Keratinocyte (primary cell): ENCODE results near the gene AMDHD2.

Experiments
- EZH2 ChIP-seq: IDR thresholded peaks from one replicate; pipeline ENCODE4 v1.6.1; 2012; ENCODE audit warnings: inconsistent platforms, mild to moderate bottlenecking, low read length, moderate library complexity
- TF ChIP-seq, protein P1 (sequence below), 3 experiments: IDR thresholded peaks in 1 of 3; conservative IDR thresholded peaks in 1 of 3; optimal IDR thresholded peaks in 1 of 3; 2 replicates in 2 of 3; 3 replicates in 1 of 3; pipeline versions ENCODE3 to v1.5.1; 2011; ENCODE audit warnings: low read length in 3 of 3, mild to moderate bottlenecking in 3 of 3, moderate library complexity in 2 of 3, control low read depth in 1 of 3, inconsistent platforms in 1 of 3; ENCODE audit not compliant: insufficient read depth in 2 of 3; ENCODE audit errors: extremely low read depth in 1 of 3

- TF ChIP-seq, protein P1, sequence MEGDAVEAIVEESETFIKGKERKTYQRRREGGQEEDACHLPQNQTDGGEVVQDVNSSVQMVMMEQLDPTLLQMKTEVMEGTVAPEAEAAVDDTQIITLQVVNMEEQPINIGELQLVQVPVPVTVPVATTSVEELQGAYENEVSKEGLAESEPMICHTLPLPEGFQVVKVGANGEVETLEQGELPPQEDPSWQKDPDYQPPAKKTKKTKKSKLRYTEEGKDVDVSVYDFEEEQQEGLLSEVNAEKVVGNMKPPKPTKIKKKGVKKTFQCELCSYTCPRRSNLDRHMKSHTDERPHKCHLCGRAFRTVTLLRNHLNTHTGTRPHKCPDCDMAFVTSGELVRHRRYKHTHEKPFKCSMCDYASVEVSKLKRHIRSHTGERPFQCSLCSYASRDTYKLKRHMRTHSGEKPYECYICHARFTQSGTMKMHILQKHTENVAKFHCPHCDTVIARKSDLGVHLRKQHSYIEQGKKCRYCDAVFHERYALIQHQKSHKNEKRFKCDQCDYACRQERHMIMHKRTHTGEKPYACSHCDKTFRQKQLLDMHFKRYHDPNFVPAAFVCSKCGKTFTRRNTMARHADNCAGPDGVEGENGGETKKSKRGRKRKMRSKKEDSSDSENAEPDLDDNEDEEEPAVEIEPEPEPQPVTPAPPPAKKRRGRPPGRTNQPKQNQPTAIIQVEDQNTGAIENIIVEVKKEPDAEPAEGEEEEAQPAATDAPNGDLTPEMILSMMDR (optimal IDR thresholded peaks at IDR 0.05 in 1 of 3, IDR thresholded peaks at IDR 0.05 in 1 of 3, conservative IDR thresholded peaks at IDR 0.05 in 1 of 3; ENCODE audit: extremely low read depth in 1 of 3, insufficient read depth in 2 of 3, low read length in 3 of 3) = no peak
- no peak for TF ChIP-seq EZH2
Observed at GRCh38 chr16:2501946-2502895, 17.9 kb upstream of the AMDHD2 start.
